Measurements from ENCODE around the gene SELENOS.
"Not testable (repeated sequence)": the region's sequence is repeated elsewhere in the genome, so short reads cannot be mapped to it uniquely, and the experiment has no call there.

SELENOS gene

DNA sequence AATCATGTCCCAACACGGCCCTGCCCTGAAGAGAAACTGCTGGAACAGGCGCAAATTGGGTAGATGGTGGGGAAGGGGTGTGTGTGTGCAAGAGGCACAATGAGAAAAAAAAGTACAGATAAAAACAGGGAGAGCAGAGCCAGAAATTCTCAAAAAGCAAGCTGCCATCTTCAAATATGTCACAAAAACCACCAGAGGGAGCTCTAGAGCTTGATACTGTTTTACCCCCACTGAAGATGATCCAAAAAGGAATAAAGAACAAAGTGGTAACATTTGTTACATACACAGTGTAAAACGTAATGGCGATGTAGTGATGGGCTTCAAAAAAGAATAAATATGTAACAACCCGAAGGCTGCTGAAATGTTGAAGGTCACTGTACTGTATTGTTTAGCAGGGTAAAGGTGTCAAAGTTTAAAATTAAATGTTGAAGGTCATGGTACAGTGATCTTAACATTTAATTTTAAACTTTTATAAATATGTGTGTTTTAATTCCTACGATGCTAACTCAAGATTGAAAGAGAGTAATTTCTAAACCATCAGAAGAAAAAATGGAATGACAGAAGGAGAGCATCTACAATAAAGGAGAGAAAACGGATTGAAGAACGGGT, 11.7 kb upstream of the SELENOS start:
- no peak overlapping the region for H3K4me3 ChIP-seq (ENCODE audit: low read length)
- TF ChIP-seq, protein P1, sequence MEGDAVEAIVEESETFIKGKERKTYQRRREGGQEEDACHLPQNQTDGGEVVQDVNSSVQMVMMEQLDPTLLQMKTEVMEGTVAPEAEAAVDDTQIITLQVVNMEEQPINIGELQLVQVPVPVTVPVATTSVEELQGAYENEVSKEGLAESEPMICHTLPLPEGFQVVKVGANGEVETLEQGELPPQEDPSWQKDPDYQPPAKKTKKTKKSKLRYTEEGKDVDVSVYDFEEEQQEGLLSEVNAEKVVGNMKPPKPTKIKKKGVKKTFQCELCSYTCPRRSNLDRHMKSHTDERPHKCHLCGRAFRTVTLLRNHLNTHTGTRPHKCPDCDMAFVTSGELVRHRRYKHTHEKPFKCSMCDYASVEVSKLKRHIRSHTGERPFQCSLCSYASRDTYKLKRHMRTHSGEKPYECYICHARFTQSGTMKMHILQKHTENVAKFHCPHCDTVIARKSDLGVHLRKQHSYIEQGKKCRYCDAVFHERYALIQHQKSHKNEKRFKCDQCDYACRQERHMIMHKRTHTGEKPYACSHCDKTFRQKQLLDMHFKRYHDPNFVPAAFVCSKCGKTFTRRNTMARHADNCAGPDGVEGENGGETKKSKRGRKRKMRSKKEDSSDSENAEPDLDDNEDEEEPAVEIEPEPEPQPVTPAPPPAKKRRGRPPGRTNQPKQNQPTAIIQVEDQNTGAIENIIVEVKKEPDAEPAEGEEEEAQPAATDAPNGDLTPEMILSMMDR (IDR thresholded peaks at IDR 0.05; ENCODE audit: insufficient read depth, low read depth, low read length, missing control alignments), result peak; percentile 68
- DNase-seq (ENCODE audit: low read depth), result peak; percentile 70

DNA sequence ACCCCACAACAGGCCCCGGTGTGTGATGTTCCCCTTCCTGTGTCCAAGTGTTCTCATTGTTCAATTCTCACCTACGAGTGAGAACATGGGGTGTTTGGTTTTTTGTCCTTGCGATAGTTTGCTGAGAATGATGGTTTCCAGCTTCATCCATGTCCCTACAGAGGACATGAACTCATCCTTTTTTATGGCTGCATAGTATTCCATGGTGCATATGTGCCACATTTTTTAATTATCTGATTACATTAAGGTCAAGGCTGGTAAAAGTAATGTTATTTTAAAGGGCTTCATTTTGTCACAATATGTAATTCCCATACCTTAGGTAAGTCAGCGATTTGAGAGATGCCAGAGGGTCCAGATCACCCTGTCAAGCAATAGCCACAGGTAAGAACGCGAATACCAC, 10.1 kb upstream of the SELENOS start:
- not testable (repeated sequence) for DNase-seq (ENCODE audit: low read depth); H3K4me3 ChIP-seq (ENCODE audit: low read length)

DNA sequence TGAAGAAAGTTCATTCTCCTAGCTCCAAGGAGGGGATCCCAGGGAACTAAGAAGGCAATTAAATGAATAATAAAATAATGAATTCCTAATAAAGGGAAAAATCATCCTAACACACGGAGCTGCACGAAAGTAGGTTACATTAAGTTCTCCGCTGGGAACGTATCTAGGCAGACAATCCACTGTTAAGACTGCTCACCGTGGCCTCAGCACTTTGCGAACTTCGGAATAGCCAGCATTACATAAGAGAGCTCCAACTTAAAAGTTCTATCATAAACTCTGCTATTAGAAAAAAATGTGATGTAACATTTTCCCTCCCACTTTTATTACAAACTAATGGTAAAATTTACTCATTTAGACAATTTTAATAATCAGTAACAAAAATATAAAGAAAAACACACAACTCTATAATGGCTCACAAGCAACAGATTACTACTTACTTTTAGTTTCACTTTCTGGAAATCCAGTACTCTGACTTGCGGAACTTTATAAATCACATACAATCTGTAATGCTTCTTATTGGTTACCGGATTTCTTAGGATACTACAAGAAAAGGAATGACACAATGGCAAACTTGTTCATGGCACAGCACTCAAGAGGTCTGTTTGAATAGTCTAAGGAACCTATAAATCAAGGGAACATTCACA, 9.3 kb upstream of the SELENOS start:
- TF ChIP-seq, protein P1 (IDR thresholded peaks at IDR 0.05; ENCODE audit: insufficient read depth, low read depth, low read length, missing control alignments), result no peak
- DNase-seq (ENCODE audit: low read depth), result no peak
- no peak overlapping the region for H3K4me3 ChIP-seq (ENCODE audit: low read length)

DNA sequence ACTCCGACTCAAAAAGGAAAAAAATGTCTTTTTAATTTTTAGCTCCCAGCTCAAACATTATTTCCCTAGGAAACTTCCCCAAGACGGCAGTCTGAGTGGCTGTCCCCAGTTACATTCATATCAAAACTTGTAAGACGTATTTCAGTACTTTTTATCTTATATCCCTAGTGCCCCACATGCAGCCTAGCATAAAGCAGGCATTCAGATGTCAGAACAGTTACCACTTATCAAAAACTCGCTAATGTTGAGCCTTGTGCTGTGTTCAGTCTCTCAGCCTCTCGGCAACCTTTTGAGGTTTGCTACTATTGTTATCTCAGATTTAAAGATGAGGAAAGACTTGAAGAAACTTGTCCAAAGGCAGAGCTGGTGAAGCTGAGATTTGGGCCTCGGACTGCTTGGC, 6.6 kb upstream of the SELENOS start:
- H3K4me3 ChIP-seq (ENCODE audit: low read length), result no peak overlapping the region
- TF ChIP-seq, protein P1 (IDR thresholded peaks at IDR 0.05; ENCODE audit: insufficient read depth, low read depth, low read length, missing control alignments), result no peak
- DNase-seq (ENCODE audit: low read depth), result no peak

DNA sequence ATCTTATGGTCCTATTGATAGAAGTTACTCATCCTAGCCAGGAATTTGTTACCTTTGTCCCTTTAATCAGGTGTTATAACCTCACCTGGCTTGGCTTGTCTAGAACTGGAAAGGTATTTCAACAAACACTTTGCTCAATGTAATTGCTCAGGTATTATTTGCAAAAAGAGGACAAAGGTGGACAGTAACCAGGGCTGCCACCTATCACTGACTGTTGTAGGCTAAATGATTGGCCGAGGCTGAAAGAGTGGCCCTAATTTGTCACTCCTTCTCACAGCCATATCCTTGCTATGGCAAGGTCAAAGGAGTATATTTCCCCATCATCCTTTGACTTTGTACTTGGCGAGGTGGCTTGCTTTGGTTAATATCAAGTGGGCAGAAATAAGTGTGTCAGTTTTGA, 2.7 kb upstream of the SELENOS start:
- no peak for DNase-seq (ENCODE audit: low read depth)
- TF ChIP-seq, protein P1 (IDR thresholded peaks at IDR 0.05; ENCODE audit: insufficient read depth, low read depth, low read length, missing control alignments), result no peak
- H3K4me3 ChIP-seq (ENCODE audit: low read length), result no peak overlapping the region

DNA sequence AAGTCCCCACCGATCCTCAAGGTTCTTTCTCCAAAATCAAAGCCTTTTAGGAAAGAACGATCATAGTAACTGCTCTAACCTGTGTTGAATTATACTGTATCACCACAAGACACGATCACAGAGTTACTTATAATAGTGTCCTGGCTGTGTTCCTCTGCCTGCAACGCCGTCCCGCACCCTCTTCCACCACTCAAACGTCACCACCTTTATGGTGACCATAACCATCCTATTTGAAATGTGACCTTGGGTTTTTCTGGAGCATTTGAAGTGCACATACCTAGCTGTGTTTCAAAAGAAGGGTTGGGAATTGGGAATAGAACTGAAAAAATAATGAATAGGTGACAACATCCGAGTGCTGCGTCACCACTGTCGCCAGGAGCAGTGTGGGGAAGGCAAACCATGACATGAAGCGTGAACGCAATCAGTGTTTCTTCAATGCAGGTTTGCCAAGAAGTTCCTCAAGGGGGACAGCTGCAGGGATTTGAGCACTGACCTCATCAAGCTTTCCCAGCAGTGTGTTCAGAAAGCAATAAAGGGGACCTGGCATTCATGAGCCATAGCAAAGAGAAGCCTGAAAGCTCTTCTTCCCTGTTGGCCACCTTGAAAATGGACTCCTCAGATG, 769 bp upstream of the SELENOS start:
- DNase-seq (ENCODE audit: low read depth), result no peak
- TF ChIP-seq, protein P1 (IDR thresholded peaks at IDR 0.05; ENCODE audit: insufficient read depth, low read depth, low read length, missing control alignments), result no peak
- H3K4me3 ChIP-seq (ENCODE audit: low read length), result peak overlapping the region; percentile 55

DNA sequence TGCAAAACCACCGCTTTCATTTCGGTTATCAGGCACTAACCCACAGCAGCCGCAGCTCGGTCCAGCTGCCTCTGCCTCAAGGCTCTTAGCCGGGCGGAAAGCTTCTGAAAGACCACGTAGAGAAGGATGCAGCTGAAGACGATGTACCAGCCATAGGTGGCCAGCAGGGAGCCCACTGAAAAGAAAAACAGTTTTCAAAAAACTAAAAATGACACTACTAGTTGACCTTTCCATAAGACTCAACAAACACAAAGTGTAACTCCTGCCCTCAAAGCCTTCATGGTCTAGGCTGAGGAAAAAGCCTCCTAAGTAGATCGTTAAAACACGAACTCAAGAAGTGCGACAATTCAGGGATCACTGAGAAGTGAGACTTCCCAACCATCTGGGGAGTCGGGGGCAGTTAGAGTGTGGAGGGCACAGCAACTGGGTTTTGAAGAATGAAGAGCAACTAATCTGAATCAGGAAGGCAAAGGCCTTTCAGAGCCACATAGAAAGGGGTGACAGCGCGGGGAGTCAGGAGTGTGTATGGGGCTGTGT, 716 bp downstream of the SELENOS start:
- TF ChIP-seq, protein P1 (IDR thresholded peaks at IDR 0.05; ENCODE audit: insufficient read depth, low read depth, low read length, missing control alignments), result peak; percentile 35
- peak; percentile 31 for DNase-seq (ENCODE audit: low read depth)
- H3K4me3 ChIP-seq (ENCODE audit: low read length), result peak overlapping the region; percentile 86
